ENCODE measurements around the gene TXNDC11.

DNA sequence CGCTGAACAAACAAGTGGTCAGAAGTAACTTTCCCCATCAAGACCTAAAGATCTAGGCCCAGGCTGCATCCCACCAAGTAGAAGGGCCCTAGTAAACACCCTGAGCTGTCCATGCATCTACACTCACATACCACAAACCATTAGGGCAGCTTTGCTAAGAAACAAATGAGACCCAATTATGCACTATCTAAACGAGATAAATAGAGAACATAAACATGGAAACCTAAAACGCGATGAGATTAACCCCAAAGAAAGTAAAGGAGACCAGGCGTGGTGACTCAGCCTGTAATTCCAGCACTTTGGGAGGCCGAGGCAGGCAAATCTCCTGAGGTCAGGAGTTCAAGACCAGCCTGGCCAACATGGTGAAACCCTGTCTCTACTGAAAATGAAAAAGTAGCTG is 5.8 kb downstream of the TXNDC11 start:
- TF ChIP-seq CTCF (IDR thresholded peaks at IDR 0.05), result no peak
- TF ChIP-seq POLR2A (IDR thresholded peaks at IDR 0.05), result no peak

All from testis (tissue), 2 donors.